ENCODE data around the gene WDR62. TPM values are rescaled to one million over a fixed set of nuclear protein-coding genes. Genes with fewer than 3 reads are reported as not detected.
A peak's percentile ranks its signal among the peaks of the same experiment; 100 is the strongest.

Gene WDR62
- total RNA-seq, 1 donor from 2014 or later: 2.4 TPM

DNA sequence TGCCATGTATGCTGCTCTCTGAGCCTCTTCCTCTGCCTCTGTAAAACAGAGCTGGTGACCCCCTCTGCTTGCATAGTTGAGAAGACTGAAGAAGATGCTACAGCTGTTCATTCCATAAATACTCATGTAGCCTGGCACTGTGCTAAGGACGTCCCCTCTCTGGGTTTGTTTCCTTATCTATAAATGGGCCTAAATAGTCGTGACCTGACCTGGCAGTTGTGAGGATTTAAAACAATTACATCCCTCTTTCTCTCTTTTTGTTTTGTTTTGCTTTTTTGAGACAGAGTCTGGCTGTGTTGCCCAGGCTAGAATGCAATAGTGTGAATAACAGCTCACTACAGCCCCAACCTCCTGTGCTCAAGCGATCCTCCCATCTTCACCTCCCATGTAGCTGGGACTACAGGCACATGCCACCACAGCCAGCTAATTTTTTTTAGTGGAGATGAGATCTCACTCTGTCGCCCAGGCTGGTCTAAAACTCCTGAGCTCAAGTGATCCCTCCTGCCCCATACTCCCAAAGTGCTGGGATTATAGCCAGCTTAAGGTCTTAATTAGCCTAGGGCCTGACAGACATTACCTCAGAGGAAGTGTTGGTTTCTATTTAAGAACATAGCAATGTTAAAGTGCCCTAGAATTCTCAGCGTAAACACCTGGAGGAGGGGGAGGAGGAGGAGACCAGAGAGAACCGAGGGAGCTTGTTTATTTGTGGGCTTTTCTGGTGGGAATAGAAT lies 4.6 kb downstream of the WDR62 start:
- Histone ChIP-seq H3K9me3 (ENCODE audit: insufficient read depth, low read depth, low read length) (no peaks in the 10 kb centered on the region), H3K9ac (ENCODE audit: low read length) (no peak overlapping the region), H3K4me2 (ENCODE audit: low read length) (no peak overlapping the region), H4K20me1 (ENCODE audit: insufficient read depth, low read length) (no peaks in the 10 kb centered on the region), H3K79me2 (ENCODE audit: insufficient read depth, low read length) (peaks cover 27% of the 10 kb centered on the region), H3K4me1 (ENCODE audit: insufficient read depth, low read length) (no peaks in the 10 kb centered on the region), H3K27me3 (ENCODE audit: insufficient read depth, low read length) (no peaks in the 10 kb centered on the region), H2AFZ (ENCODE audit: low read depth, low read length) (no peak overlapping the region), H3K36me3 (ENCODE audit: insufficient read depth, low read length) (peaks cover 3% of the 10 kb centered on the region), H3K4me3 (ENCODE audit: insufficient read depth, low read depth, low read length) (no peak overlapping the region), H3K27ac (ENCODE audit: low read depth, low read length) (no peak overlapping the region)
- no peak for TF ChIP-seq EZH2 (IDR thresholded peaks at IDR 0.05; ENCODE audit: insufficient read depth, low read length)
- TF ChIP-seq, protein P1, sequence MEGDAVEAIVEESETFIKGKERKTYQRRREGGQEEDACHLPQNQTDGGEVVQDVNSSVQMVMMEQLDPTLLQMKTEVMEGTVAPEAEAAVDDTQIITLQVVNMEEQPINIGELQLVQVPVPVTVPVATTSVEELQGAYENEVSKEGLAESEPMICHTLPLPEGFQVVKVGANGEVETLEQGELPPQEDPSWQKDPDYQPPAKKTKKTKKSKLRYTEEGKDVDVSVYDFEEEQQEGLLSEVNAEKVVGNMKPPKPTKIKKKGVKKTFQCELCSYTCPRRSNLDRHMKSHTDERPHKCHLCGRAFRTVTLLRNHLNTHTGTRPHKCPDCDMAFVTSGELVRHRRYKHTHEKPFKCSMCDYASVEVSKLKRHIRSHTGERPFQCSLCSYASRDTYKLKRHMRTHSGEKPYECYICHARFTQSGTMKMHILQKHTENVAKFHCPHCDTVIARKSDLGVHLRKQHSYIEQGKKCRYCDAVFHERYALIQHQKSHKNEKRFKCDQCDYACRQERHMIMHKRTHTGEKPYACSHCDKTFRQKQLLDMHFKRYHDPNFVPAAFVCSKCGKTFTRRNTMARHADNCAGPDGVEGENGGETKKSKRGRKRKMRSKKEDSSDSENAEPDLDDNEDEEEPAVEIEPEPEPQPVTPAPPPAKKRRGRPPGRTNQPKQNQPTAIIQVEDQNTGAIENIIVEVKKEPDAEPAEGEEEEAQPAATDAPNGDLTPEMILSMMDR (IDR thresholded peaks at IDR 0.05; ENCODE audit: insufficient read depth, low read depth, low read length): no peak
- no peak for FAIRE-seq
- no peaks in the 10 kb centered on the region for H3K9me3 Mint-ChIP-seq (ENCODE audit: unreplicated experiment)
- no peaks in the 10 kb centered on the region for H3K4me1 Mint-ChIP-seq (ENCODE audit: low read depth, unreplicated experiment)
- no peak overlapping the region for H3K27ac Mint-ChIP-seq (ENCODE audit: unreplicated experiment)
- no peaks in the 10 kb centered on the region for H3K36me3 Mint-ChIP-seq (ENCODE audit: low read depth, unreplicated experiment)
- H3K27me3 Mint-ChIP-seq (ENCODE audit: low read depth, unreplicated experiment): no peaks in the 10 kb centered on the region
- no peak for DNase-seq (ENCODE audit: low read depth)
- no peak overlapping the region for H3K4me3 Mint-ChIP-seq (ENCODE audit: unreplicated experiment)

DNA sequence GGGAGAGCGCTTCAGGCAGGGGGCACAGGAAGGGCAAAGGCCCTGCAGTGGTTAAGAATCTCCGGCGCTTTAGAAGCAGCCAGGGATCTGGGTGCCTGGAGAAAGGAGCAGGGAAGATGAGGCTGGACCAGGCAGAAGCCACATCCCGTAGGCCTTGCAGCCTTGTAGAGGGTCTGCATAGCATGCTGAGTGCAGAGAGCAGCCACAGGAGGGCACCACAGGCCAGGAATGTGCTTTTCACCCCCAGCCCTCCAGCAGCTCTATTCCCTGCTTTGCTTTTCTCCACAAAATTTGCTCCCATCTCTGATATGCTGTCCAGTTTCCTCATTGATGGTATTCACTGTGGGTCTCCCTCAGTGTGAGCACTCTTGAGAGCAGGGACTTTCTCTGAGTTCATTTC lies 5.7 kb downstream of the WDR62 start:
- TF ChIP-seq, protein P1 (IDR thresholded peaks at IDR 0.05; ENCODE audit: insufficient read depth, low read depth, low read length): peak; percentile 64
- TF ChIP-seq EZH2 (IDR thresholded peaks at IDR 0.05; ENCODE audit: insufficient read depth, low read length): no peak

DNA sequence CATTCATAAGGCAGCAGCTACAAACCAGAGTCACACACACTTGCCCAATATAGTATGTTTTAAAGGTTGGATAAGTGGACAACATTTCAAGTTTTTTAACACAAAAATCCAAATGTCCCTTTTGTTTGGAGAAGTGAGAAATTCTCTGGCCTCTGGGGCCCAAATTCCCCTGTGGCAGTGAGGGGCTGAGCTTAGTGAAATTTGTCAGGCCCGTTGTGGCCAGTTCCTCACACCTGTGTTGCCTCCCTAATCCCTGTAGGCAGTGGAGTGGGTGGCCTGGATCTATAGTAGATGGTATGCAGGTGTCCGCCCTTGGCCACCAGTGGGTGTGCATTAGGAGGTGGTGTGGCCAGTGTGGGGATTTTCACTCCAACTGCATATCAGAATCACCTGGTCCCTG lies 6.7 kb downstream of the WDR62 start:
- peaks cover 8% of the 10 kb centered on the region for H3K27me3 Mint-ChIP-seq (ENCODE audit: low read depth, unreplicated experiment)
- Histone ChIP-seq H3K79me2 (ENCODE audit: insufficient read depth, low read length) (peaks cover 13% of the 10 kb centered on the region), H3K4me1 (ENCODE audit: insufficient read depth, low read length) (no peaks in the 10 kb centered on the region), H3K36me3 (ENCODE audit: insufficient read depth, low read length) (peaks cover 4% of the 10 kb centered on the region), H3K27ac (ENCODE audit: low read depth, low read length) (no peak overlapping the region), H2AFZ (ENCODE audit: low read depth, low read length) (no peak overlapping the region), H3K4me2 (ENCODE audit: low read length) (no peak overlapping the region), H3K27me3 (ENCODE audit: insufficient read depth, low read length) (no peaks in the 10 kb centered on the region), H3K9me3 (ENCODE audit: insufficient read depth, low read depth, low read length) (no peaks in the 10 kb centered on the region), H3K9ac (ENCODE audit: low read length) (no peak overlapping the region), H3K4me3 (ENCODE audit: insufficient read depth, low read depth, low read length) (no peak overlapping the region), H4K20me1 (ENCODE audit: insufficient read depth, low read length) (no peaks in the 10 kb centered on the region)
- no peak overlapping the region for H3K4me3 Mint-ChIP-seq (ENCODE audit: unreplicated experiment)
- FAIRE-seq (no peak), DNase-seq (ENCODE audit: low read depth) (no peak)
- TF ChIP-seq, protein P1 (IDR thresholded peaks at IDR 0.05; ENCODE audit: insufficient read depth, low read depth, low read length): no peak
- TF ChIP-seq EZH2 (IDR thresholded peaks at IDR 0.05; ENCODE audit: insufficient read depth, low read length): no peak
- H3K36me3 Mint-ChIP-seq (ENCODE audit: low read depth, unreplicated experiment): peaks cover 7% of the 10 kb centered on the region
- no peak overlapping the region for H3K27ac Mint-ChIP-seq (ENCODE audit: unreplicated experiment)
- H3K9me3 Mint-ChIP-seq (ENCODE audit: unreplicated experiment): no peaks in the 10 kb centered on the region
- H3K4me1 Mint-ChIP-seq (ENCODE audit: low read depth, unreplicated experiment): no peaks in the 10 kb centered on the region

More for the DNA sequence above, 5.7 kb downstream of the WDR62 start:
- Histone ChIP-seq H4K20me1 (ENCODE audit: insufficient read depth, low read length) (no peaks in the 10 kb centered on the region), H3K9ac (ENCODE audit: low read length) (no peak overlapping the region), H3K4me3 (ENCODE audit: insufficient read depth, low read depth, low read length) (no peak overlapping the region), H3K4me1 (ENCODE audit: insufficient read depth, low read length) (no peaks in the 10 kb centered on the region), H3K4me2 (ENCODE audit: low read length) (no peak overlapping the region), H3K27ac (ENCODE audit: low read depth, low read length) (no peak overlapping the region), H3K27me3 (ENCODE audit: insufficient read depth, low read length) (no peaks in the 10 kb centered on the region), H2AFZ (ENCODE audit: low read depth, low read length) (no peak overlapping the region), H3K36me3 (ENCODE audit: insufficient read depth, low read length) (peaks cover 3% of the 10 kb centered on the region), H3K9me3 (ENCODE audit: insufficient read depth, low read depth, low read length) (no peaks in the 10 kb centered on the region), H3K79me2 (ENCODE audit: insufficient read depth, low read length) (peaks cover 23% of the 10 kb centered on the region)
- no peaks in the 10 kb centered on the region for H3K9me3 Mint-ChIP-seq (ENCODE audit: unreplicated experiment)
- DNase-seq (ENCODE audit: low read depth) (peak; percentile 28), FAIRE-seq (no peak)
- no peaks in the 10 kb centered on the region for H3K4me1 Mint-ChIP-seq (ENCODE audit: low read depth, unreplicated experiment)
- H3K36me3 Mint-ChIP-seq (ENCODE audit: low read depth, unreplicated experiment): peaks cover 3% of the 10 kb centered on the region
- H3K27me3 Mint-ChIP-seq (ENCODE audit: low read depth, unreplicated experiment): peaks cover 7% of the 10 kb centered on the region
- no peak overlapping the region for H3K4me3 Mint-ChIP-seq (ENCODE audit: unreplicated experiment)
- H3K27ac Mint-ChIP-seq (ENCODE audit: unreplicated experiment): no peak overlapping the region
